Measurements from ENCODE around the gene PAX5. TPM values are rescaled to one million over a fixed set of nuclear protein-coding genes. Genes with fewer than 3 reads are reported as not detected.

PAX5 gene
- polyA plus RNA-seq, 3 donors, result 0.03 to 0.15 TPM; not detected in 1

DNA sequence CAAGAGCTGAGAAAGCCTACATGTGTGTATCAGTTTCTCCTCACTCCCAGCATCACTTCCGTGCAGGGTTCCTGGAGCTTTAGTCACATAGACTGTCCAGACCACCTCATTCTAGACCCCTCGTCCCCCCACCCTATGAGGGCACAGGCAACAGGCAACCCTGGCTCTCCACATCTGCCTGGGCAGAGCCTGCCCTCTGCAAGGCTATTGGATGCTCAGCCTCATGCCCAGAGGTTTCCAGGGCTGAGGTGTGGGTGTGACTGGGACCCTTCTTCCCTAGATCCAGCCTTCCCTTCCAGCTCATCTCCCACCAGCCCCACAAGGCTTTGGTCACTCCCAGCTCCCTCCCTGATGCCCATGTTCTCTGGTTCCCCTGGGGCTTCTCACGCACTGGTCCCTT lies 161.4 kb downstream of the PAX5 start:
- H3K27ac Mint-ChIP-seq, result peak overlapping the region in 1 of 7 donors; percentile 61
- no peak overlapping the region for H3K4me3 Mint-ChIP-seq
- H3K79me2 ChIP-seq (ENCODE audit: insufficient read depth, low read length), result no peaks in the 10 kb centered on the region
- H3K9me3 Mint-ChIP-seq, result peaks cover 0 to 4% (median 0%) of the 10 kb centered on the region in 7 donors
- no peaks in the 10 kb centered on the region for H3K9me3 ChIP-seq (replicated peaks in 1 of 2; ENCODE audit: control insufficient read depth in 1 of 2, insufficient read depth in 1 of 2, low read length in 2 of 2)
- no peaks in the 10 kb centered on the region for H3K36me3 Mint-ChIP-seq
- no peak overlapping the region for H3K27ac ChIP-seq (ENCODE audit: low read depth in 1 of 2, low read length in 2 of 2)
- H3K36me3 ChIP-seq (replicated peaks in 1 of 2; ENCODE audit: control insufficient read depth in 1 of 2, insufficient read depth in 2 of 2, low read length in 2 of 2), result no peaks in the 10 kb centered on the region
- H3K4me3 ChIP-seq (replicated peaks in 1 of 3; ENCODE audit: low read depth in 2 of 3, low read length in 3 of 3), result no peak overlapping the region
- no peak overlapping the region for H3K4me2 ChIP-seq (replicated peaks; ENCODE audit: extremely low read depth, low read length, poor library complexity, severe bottlenecking)
- H3K4me1 ChIP-seq (ENCODE audit: control insufficient read depth in 1 of 2, insufficient read depth in 2 of 2, low read length in 2 of 2), result no peaks in the 10 kb centered on the region
- TF ChIP-seq, protein P1, sequence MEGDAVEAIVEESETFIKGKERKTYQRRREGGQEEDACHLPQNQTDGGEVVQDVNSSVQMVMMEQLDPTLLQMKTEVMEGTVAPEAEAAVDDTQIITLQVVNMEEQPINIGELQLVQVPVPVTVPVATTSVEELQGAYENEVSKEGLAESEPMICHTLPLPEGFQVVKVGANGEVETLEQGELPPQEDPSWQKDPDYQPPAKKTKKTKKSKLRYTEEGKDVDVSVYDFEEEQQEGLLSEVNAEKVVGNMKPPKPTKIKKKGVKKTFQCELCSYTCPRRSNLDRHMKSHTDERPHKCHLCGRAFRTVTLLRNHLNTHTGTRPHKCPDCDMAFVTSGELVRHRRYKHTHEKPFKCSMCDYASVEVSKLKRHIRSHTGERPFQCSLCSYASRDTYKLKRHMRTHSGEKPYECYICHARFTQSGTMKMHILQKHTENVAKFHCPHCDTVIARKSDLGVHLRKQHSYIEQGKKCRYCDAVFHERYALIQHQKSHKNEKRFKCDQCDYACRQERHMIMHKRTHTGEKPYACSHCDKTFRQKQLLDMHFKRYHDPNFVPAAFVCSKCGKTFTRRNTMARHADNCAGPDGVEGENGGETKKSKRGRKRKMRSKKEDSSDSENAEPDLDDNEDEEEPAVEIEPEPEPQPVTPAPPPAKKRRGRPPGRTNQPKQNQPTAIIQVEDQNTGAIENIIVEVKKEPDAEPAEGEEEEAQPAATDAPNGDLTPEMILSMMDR (IDR thresholded peaks at IDR 0.05), result no peak
- H4K20me1 ChIP-seq (ENCODE audit: insufficient read depth, low read length), result no peaks in the 10 kb centered on the region
- peaks cover 6% of the 10 kb centered on the region for H3K4me1 Mint-ChIP-seq
- H3K27me3 Mint-ChIP-seq (ENCODE audit: low read depth in 3 of 3), result peaks cover 5 to 9% (median 9%) of the 10 kb centered on the region in 3 donors
- no peak overlapping the region for H3K9ac ChIP-seq (ENCODE audit: insufficient read depth, low read length, poor library complexity, severe bottlenecking)
- DNase-seq, result no peak
- no peaks in the 10 kb centered on the region for H3K27me3 ChIP-seq (ENCODE audit: control insufficient read depth in 2 of 2, insufficient read depth in 2 of 2, low read length in 2 of 2)
- WGBS (ENCODE audit: insufficient coverage), result 94% methylated on average over 2 of the region's 3 CpGs
- no peak overlapping the region for H2AFZ ChIP-seq (ENCODE audit: insufficient read depth, low read depth, low read length, poor library complexity, severe bottlenecking)
- intact Hi-C loops (cut with micrococcal nuclease), result no loop called here

GRCh38 chr9:36871606-36872005 lies 162.5 kb downstream of the PAX5 start:
- Mint-ChIP-seq H3K4me1 (peaks cover 2% of the 10 kb centered on the region), H3K9me3 (peaks cover 0 to 6% (median 0%) of the 10 kb centered on the region in 7 donors), H3K4me3 (no peak overlapping the region), H3K27me3 (ENCODE audit: low read depth in 3 of 3) (peaks cover 5 to 11% (median 10%) of the 10 kb centered on the region in 3 donors), H3K36me3 (no peaks in the 10 kb centered on the region), H3K27ac (no peak overlapping the region)
- Histone ChIP-seq H4K20me1 (ENCODE audit: insufficient read depth, low read length) (no peaks in the 10 kb centered on the region), H3K9ac (ENCODE audit: insufficient read depth, low read length, poor library complexity, severe bottlenecking) (no peak overlapping the region), H3K4me1 (ENCODE audit: control insufficient read depth in 1 of 2, insufficient read depth in 2 of 2, low read length in 2 of 2) (no peaks in the 10 kb centered on the region), H3K4me2 (replicated peaks; ENCODE audit: extremely low read depth, low read length, poor library complexity, severe bottlenecking) (no peak overlapping the region), H3K27ac (ENCODE audit: low read depth in 1 of 2, low read length in 2 of 2) (no peak overlapping the region), H2AFZ (ENCODE audit: insufficient read depth, low read depth, low read length, poor library complexity, severe bottlenecking) (no peak overlapping the region), H3K27me3 (ENCODE audit: control insufficient read depth in 2 of 2, insufficient read depth in 2 of 2, low read length in 2 of 2) (no peaks in the 10 kb centered on the region), H3K9me3 (replicated peaks in 1 of 2; ENCODE audit: control insufficient read depth in 1 of 2, insufficient read depth in 1 of 2, low read length in 2 of 2) (no peaks in the 10 kb centered on the region), H3K79me2 (ENCODE audit: insufficient read depth, low read length) (no peaks in the 10 kb centered on the region), H3K36me3 (replicated peaks in 1 of 2; ENCODE audit: control insufficient read depth in 1 of 2, insufficient read depth in 2 of 2, low read length in 2 of 2) (no peaks in the 10 kb centered on the region), H3K4me3 (replicated peaks in 1 of 3; ENCODE audit: low read depth in 2 of 3, low read length in 3 of 3) (no peak overlapping the region)
- WGBS (ENCODE audit: insufficient coverage), result no CpG with 5 or more reads among the region's 2 CpGs
- intact Hi-C loops (cut with micrococcal nuclease), result no loop called here
- no peak for DNase-seq
- TF ChIP-seq, protein P1 (IDR thresholded peaks at IDR 0.05), result no peak
